ENCODE data around the gene CALML5.

DNA sequence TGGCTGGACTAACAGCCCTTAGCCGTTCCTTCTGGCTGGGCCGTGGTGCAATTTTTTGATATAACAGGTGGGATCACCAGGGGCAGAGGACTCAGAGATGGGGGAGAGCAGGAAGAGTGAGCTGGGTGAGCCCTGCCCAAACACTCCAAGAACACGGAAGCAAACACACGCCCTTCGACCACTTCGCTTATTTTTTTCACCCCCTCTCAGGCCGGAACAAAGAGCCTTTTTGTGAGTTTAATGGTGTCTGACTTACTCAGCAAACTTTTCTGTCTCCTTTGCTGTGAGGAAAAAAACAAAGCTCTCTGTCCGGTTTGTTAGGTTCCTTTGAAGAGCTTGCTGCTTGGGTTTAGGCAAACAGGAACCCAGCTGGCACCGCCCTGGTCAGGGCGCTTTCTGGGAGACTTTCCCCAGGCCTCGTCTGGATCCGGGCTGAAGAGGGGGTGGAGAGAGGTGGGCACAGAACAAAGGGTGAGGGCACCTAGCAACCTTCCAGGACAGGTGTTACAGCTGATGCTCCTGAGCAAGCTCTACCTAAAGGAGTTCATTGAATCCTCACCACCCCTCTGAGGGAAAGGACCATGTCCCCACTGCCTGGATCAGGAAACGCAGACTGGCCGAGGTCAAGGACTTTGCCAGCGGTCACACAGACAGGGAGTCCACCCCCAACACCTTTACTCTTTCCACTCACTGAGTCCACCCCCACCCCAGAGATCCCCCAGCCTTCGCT is 48.7 kb upstream of the CALML5 start:
- TF ChIP-seq CTCF (conservative IDR thresholded peaks at IDR 0.05; ENCODE audit: low read depth, low read length) (no peak), EZH2 (IDR thresholded peaks at IDR 0.05; ENCODE audit: borderline replicate concordance, low read depth, low read length, poor library complexity, severe bottlenecking) (no peak)

All from A673 (cell line).